Ishikawa (cell line): Measurements from ENCODE around the gene ACSF3.

ENCODE experiments used
- CEBPB ChIP-seq: IDR thresholded peaks from 2 replicates; pipeline ENCODE4 v1.6.1; 2012
- MAX ChIP-seq: IDR thresholded peaks from 2 replicates; pipeline ENCODE4 v1.6.1; 2012
- NFIC ChIP-seq: IDR thresholded peaks from 2 replicates; pipeline ENCODE4 v1.6.1; 2012
- RAD21 ChIP-seq: IDR thresholded peaks from 2 replicates; pipeline ENCODE4 v1.6.1; 2012; ENCODE audit warnings: low read depth
- REST ChIP-seq: IDR thresholded peaks from 2 replicates; pipeline ENCODE4 v1.6.1; 2012; ENCODE audit warnings: low read depth, mild to moderate bottlenecking
- TAF1 ChIP-seq: IDR thresholded peaks from 2 replicates; pipeline ENCODE4 v1.6.1; 2012; ENCODE audit warnings: low read depth, mild to moderate bottlenecking
- TEAD4 ChIP-seq: IDR thresholded peaks from 2 replicates; pipeline ENCODE4 v1.6.1; 2012
- USF1 ChIP-seq: IDR thresholded peaks from 2 replicates; pipeline ENCODE4 v1.6.1; 2012
- YY1 ChIP-seq: IDR thresholded peaks from 2 replicates; pipeline ENCODE4 v1.6.1; 2012; ENCODE audit warnings: low read depth
- ZBTB7A ChIP-seq: IDR thresholded peaks from 2 replicates; pipeline ENCODE4 v1.6.1; 2012; ENCODE audit warnings: low read depth

GRCh38 chr16:89192956-89193575 is 99.4 kb downstream of the ACSF3 start:
- no peak for TF ChIP-seq REST
- TF ChIP-seq MAX = no peak
- no peak for TF ChIP-seq YY1
- TF ChIP-seq USF1 = no peak
- no peak for TF ChIP-seq CEBPB
- TF ChIP-seq RAD21 = no peak
- TF ChIP-seq TEAD4 = no peak
- no peak for TF ChIP-seq ZBTB7A
- no peak for TF ChIP-seq TAF1
- no peak for TF ChIP-seq NFIC
